Gastroesophageal sphincter (tissue), 4 donors: Measurements from ENCODE around the gene DDRGK1. TPM values are rescaled to one million over a fixed set of nuclear protein-coding genes. Genes with fewer than 3 reads are reported as not detected.

ENCODE experiments used
- ATAC-seq: fragments of 150-250 bp; one replicate; pipeline ENCODE4 v1.9.1; 2016; ENCODE audit warnings: mild to moderate bottlenecking, moderate library complexity
- H3K27ac ChIP-seq, 4 donors: fragments of 200-600 bp; sonication (generic) in 3 of 4; 1 replicate in 3 of 4; 2 replicates in 1 of 4; pipeline ENCODE4 v1.5.1; 2016 to 2019
- H3K27me3 ChIP-seq: fragments of 200-600 bp; sonication (generic); one replicate; pipeline ENCODE4 v1.5.1; 2019
- H3K36me3 ChIP-seq, 2 donors: fragments of 200-600 bp; sonication (generic); one replicate each; pipeline ENCODE4 v1.5.1; 2019; ENCODE audit warnings: control low read depth in 1 of 2
- H3K4me1 ChIP-seq, 3 donors: fragments of 200-600 bp; sonication (generic); 1 replicate in 2 of 3; 2 replicates in 1 of 3; pipeline ENCODE4 v1.5.1; 2016 to 2019; ENCODE audit warnings: control low read depth in 2 of 3
- H3K4me3 ChIP-seq, 2 donors: fragments of 200-600 bp; sonication (generic); one replicate each; pipeline ENCODE4 v1.5.1; 2019; ENCODE audit warnings: mild to moderate bottlenecking in 1 of 2, moderate library complexity in 1 of 2
- H3K9me3 ChIP-seq, 3 donors: fragments of 200-600 bp; sonication (generic); one replicate each; pipeline ENCODE4 v1.5.1; 2017 to 2019; ENCODE audit warnings: control low read depth in 2 of 3
- EP300 ChIP-seq: sonication (generic); formaldehyde crosslinking; IDR thresholded peaks from one replicate; pipeline ENCODE4 v1.6.1; 2017; ENCODE audit warnings: antibody characterized with exemption, mild to moderate bottlenecking
- POLR2A ChIP-seq, 2 donors: fragments of 450-650 bp; IDR thresholded peaks; one replicate each; pipeline ENCODE4 v1.6.1; 2017; ENCODE audit warnings: antibody characterized with exemption in 2 of 2, mild to moderate bottlenecking in 2 of 2, moderate library complexity in 1 of 2
- POLR2AphosphoS5 ChIP-seq: sonication (generic); formaldehyde crosslinking; IDR thresholded peaks from one replicate; pipeline ENCODE4 v1.6.1; 2017; ENCODE audit warnings: antibody characterized with exemption
- WGBS, 2 donors: methylation state at CpG; one replicate each; pipeline ENCODE4 v1.1.5; 2018; ENCODE audit warnings: low coverage in 1 of 2; 5-methylcytosine and 5-hydroxymethylcytosine counted together
- total RNA-seq, 4 donors: library from RNA; depleted of rRNA; stranded (reverse); fragments of >200 nt; gene quantifications; one replicate each; pipeline ENCODE4 v1.1.0, GENCODE V29; 2016
- TF ChIP-seq, protein P1 (sequence below), 4 experiments: fragments of 200-600 bp in 2 of 4; fragments of 450-650 bp in 2 of 4; sonication (generic) in 1 of 4; IDR thresholded peaks; one replicate each; pipeline ENCODE4 v1.5.1; 2017 to 2019; ENCODE audit warnings: antibody characterized with exemption in 4 of 4, mild to moderate bottlenecking in 2 of 4, moderate library complexity in 2 of 4

Gene DDRGK1
- total RNA-seq, 4 donors from 2014 or later = 62.0 to 82.5 (median 69.8) TPM

DNA sequence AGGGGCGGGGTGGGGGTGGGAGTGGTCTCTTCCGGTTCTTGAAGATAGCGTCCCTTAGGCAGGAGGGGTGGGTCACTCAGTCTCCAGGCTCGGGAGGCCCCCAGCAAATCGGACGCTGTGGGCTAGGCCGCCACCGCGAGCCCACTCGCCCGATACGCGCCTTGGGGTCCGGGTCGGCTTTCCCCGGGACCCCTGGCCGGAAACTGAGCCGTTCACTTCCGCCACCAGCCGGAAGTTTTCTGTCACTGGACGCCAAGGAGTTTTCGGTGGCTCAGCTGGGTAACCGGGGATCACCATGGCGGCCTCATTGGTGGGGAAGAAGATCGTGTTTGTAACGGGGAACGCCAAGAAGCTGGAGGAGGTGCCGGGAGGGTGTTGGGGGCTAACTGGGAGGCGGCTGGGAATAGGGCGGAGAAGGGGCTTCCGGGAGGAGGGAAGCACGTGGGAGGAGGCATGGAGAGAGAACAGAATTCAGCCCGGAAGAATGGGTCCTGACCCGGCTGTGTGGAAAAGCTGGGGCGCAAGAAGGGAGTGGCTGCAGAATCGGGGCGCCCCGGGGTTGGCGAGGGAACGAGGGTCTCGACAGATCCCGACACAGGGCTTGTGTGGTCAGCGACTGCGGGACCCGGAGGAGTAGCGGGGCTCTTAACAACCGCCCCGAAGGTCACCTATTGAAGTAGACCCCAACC lies 4.9 kb upstream of the DDRGK1 start, which contains the start of gene ITPA:
Gene ITPA (plus strand): TSS at position 242 of the 689 bp plus-strand sequence. CDS start 54 bp downstream, at position 296.
- Histone ChIP-seq H3K9me3 (no peaks in the 10 kb centered on the region), H3K4me3 (peak within 1 kb of the TSS; percentile 89 to 93), H3K36me3 (peaks cover 0 to 14% of the 10 kb centered on the region in 2 donors), H3K4me1 (peaks cover 0 to 29% (median 10%) of the 10 kb centered on the region in 3 donors), H3K27ac (peak within 1 kb of the TSS; percentile 31 to 87 (median 78)), H3K27me3 (no peaks in the 10 kb centered on the region)
- WGBS, 2 donors = 0 to 1% methylated on average over 10 to 20 of the region's 48 CpGs
- TF ChIP-seq POLR2AphosphoS5 (no peak), POLR2A (IDR thresholded peaks at IDR 0.05) (no peak), EP300 (no peak)
- TF ChIP-seq, protein P1, sequence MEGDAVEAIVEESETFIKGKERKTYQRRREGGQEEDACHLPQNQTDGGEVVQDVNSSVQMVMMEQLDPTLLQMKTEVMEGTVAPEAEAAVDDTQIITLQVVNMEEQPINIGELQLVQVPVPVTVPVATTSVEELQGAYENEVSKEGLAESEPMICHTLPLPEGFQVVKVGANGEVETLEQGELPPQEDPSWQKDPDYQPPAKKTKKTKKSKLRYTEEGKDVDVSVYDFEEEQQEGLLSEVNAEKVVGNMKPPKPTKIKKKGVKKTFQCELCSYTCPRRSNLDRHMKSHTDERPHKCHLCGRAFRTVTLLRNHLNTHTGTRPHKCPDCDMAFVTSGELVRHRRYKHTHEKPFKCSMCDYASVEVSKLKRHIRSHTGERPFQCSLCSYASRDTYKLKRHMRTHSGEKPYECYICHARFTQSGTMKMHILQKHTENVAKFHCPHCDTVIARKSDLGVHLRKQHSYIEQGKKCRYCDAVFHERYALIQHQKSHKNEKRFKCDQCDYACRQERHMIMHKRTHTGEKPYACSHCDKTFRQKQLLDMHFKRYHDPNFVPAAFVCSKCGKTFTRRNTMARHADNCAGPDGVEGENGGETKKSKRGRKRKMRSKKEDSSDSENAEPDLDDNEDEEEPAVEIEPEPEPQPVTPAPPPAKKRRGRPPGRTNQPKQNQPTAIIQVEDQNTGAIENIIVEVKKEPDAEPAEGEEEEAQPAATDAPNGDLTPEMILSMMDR (IDR thresholded peaks at IDR 0.05) = peak in 1 of 4 experiments; percentile 20
- ATAC-seq = peak; percentile 47

DNA sequence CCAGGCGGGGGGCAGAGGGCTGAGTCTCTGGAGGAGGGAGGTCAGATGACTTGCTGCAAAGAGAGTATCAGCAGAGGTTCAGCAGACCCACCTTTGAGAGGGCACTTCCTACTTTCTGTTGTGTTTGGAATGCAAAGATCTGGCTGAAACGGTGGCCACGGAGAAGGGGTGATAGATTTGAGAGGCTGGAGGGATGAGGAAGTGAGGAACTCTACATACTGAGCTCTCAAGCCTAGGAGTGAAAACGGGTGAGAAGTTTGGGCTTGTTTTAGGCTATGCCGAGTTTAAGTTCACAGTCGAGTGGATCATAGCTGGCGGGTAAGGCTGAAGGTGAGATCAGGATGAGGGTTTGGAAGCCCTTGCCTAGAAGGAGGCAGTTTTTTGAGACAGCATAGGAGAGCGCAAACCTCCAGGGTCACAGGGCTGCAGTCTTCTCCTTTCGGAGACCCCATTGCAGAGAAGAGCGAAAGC lies 4.3 kb upstream of the DDRGK1 start:
- Histone ChIP-seq H3K27ac (peak overlapping the region in 3 of 4 donors; percentile 72 to 87 (median 83)), H3K36me3 (peaks cover 0 to 10% of the 10 kb centered on the region in 2 donors), H3K9me3 (no peaks in the 10 kb centered on the region), H3K27me3 (no peaks in the 10 kb centered on the region), H3K4me1 (peaks cover 0 to 31% (median 10%) of the 10 kb centered on the region in 3 donors), H3K4me3 (peak overlapping the region; percentile 89 to 93)
- WGBS, 2 donors = 0 to 1% methylated on average over 2 to 7 of the region's 10 CpGs
- TF ChIP-seq POLR2A (IDR thresholded peaks at IDR 0.05) (no peak), POLR2AphosphoS5 (no peak), EP300 (no peak)
- TF ChIP-seq, protein P1 (IDR thresholded peaks at IDR 0.05) = no peak
- no peak for ATAC-seq

- WGBS, 2 donors = 0 to 14% methylated on average over 2 to 5 of the region's 31 CpGs
- Histone ChIP-seq H3K9me3 (no peaks in the 10 kb centered on the region), H3K36me3 (peaks cover 0 to 42% of the 10 kb centered on the region in 2 donors), H3K27me3 (no peaks in the 10 kb centered on the region), H3K27ac (peak overlapping the region; percentile 76 to 92 (median 91)), H3K4me1 (peaks cover 0 to 29% (median 10%) of the 10 kb centered on the region in 3 donors), H3K4me3 (peak overlapping the region; percentile 67 to 87)
- peak; percentile 9 for ATAC-seq
- TF ChIP-seq POLR2AphosphoS5 (no peak), POLR2A (IDR thresholded peaks at IDR 0.05) (no peak), EP300 (no peak)
- TF ChIP-seq, protein P1 (IDR thresholded peaks at IDR 0.05) = no peak
Observed at GRCh38 chr20:3203315-3204123, 963 bp downstream of the DDRGK1 start.

DNA sequence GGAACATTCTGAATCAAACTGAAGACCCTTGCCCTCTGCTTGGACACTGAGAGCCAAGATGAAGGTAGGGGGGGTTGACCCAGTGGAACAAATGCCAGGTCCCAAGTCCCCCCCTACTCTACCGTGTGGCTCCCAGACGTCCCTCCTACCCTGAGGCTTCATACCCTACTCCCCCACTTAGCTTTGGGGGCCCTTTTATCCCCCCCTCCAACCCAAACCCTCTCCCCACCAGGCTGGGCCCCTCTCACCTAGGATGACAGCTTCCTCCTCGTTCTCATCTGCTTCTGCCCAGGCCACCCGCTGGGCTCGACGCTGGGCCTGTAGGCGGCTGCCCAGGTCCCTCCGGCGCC lies 1.5 kb downstream of the DDRGK1 start:
- peaks cover 0 to 25% (median 9%) of the 10 kb centered on the region in 3 donors for H3K4me1 ChIP-seq
- peak overlapping the region; percentile 67 to 87 for H3K4me3 ChIP-seq
- TF ChIP-seq POLR2A (IDR thresholded peaks at IDR 0.05) = no peak
- TF ChIP-seq EP300 = no peak
- TF ChIP-seq POLR2AphosphoS5 = no peak
- TF ChIP-seq, protein P1 (IDR thresholded peaks at IDR 0.05) = no peak
- no peaks in the 10 kb centered on the region for H3K27me3 ChIP-seq
- peak overlapping the region in 3 of 4 donors; percentile 91 to 92 (median 91) for H3K27ac ChIP-seq
- no peaks in the 10 kb centered on the region for H3K9me3 ChIP-seq
- 73% methylated on average over 2 of the region's 9 CpGs; no CpG with 5 or more reads in 1 of the 2 donors for WGBS, 2 donors
- ATAC-seq = no peak
- H3K36me3 ChIP-seq = peaks cover 0 to 47% of the 10 kb centered on the region in 2 donors
